HEK293 (cell line): ENCODE data around the gene NOC4L.

ENCODE experiments used
- CTCF ChIA-PET: fragments of 350-600 bp; formaldehyde crosslinking; extraction: SDS; loops from one replicate; lab custom pipeline; 2021; ENCODE audit warnings: antibody characterized with exemption; lab: Yijun Ruan, JAX
- POLR2A ChIA-PET: fragments of 300-600 bp; formaldehyde crosslinking; extraction: SDS; loops from one replicate; lab custom pipeline; 2020; ENCODE audit warnings: antibody characterized with exemption, inconsistent platforms; lab: Yijun Ruan, JAX
- H3K27ac ChIP-seq: fragments of 200-500 bp; sonication (Bioruptor generic); 2 replicates; pipeline ENCODE4 v1.5.1; 2014; ENCODE audit warnings: low read depth, low read length, control low read depth, inconsistent platforms; ENCODE audit errors: extremely low read depth
- H3K36me3 ChIP-seq, 2 experiments: fragments of 200-500 bp in 1 of 2; sonication (Bioruptor generic) in 1 of 2; 1 replicate in 1 of 2; 2 replicates in 1 of 2; pipeline ENCODE4 v1.5.1; 2014 to 2017; ENCODE audit warnings: inconsistent platforms in 2 of 2, low read length in 2 of 2; ENCODE audit not compliant: control insufficient read depth in 2 of 2, insufficient read depth in 1 of 2
- H3K4me1 ChIP-seq: fragments of 200-500 bp; sonication (Bioruptor generic); 2 replicates; pipeline ENCODE4 v1.5.1; 2014; ENCODE audit warnings: mild to moderate bottlenecking, low read length, inconsistent platforms; ENCODE audit not compliant: control insufficient read depth, insufficient read depth
- H3K4me3 ChIP-seq: 2 replicates; pipeline ENCODE4 v1.5.1; 2011; ENCODE audit warnings: low read depth, mild to moderate bottlenecking, control low read depth, low read length, moderate library complexity
- H3K9me3 ChIP-seq: fragments of 200-500 bp; sonication (Bioruptor generic); 2 replicates; pipeline ENCODE4 v1.5.1; 2014; ENCODE audit warnings: low read depth, low read length, inconsistent platforms; ENCODE audit not compliant: control insufficient read depth, insufficient read depth
- FEZF1 ChIP-seq: fragments of 450-650 bp; formaldehyde crosslinking; IDR thresholded peaks from 2 replicates; pipeline ENCODE4 v1.5.1; 2016; ENCODE audit warnings: missing biosample characterization, missing genetic modification characterization
- HOXA7 ChIP-seq: sonication (generic); formaldehyde crosslinking; IDR thresholded peaks from 2 replicates; pipeline ENCODE4 v1.8.1; 2022; ENCODE audit warnings: missing genetic modification reagents, borderline replicate concordance
- KLF10 ChIP-seq: fragments of 450-650 bp; IDR thresholded peaks from 2 replicates; pipeline ENCODE4 v1.5.1; 2018; ENCODE audit warnings: missing biosample characterization, mild to moderate bottlenecking, missing genetic modification characterization
- MZF1 ChIP-seq: fragments of 450-650 bp; formaldehyde crosslinking; IDR thresholded peaks from 2 replicates; pipeline ENCODE4 v1.5.1; 2017; ENCODE audit warnings: missing biosample characterization, missing genetic modification characterization, borderline replicate concordance
- SP7 ChIP-seq: fragments of 450-650 bp; formaldehyde crosslinking; IDR thresholded peaks from 2 replicates; pipeline ENCODE4 v1.5.1; 2016; ENCODE audit warnings: missing biosample characterization, missing genetic modification characterization
- ZBTB11 ChIP-seq: fragments of 450-650 bp; formaldehyde crosslinking; conservative IDR thresholded peaks from 2 replicates; pipeline ENCODE4 v1.5.1; 2016; ENCODE audit warnings: low read depth, missing biosample characterization, missing genetic modification characterization
- ZBTB17 ChIP-seq: fragments of 450-650 bp; formaldehyde crosslinking; IDR thresholded peaks from 2 replicates; pipeline ENCODE4 v1.5.1; 2016; ENCODE audit warnings: missing biosample characterization, missing genetic modification characterization
- ZFHX2 ChIP-seq: fragments of 450-650 bp; formaldehyde crosslinking; conservative IDR thresholded peaks from 2 replicates; pipeline ENCODE4 v1.5.1; 2016; ENCODE audit warnings: missing biosample characterization, missing genetic modification characterization
- ZFP3 ChIP-seq: fragments of 450-650 bp; formaldehyde crosslinking; IDR thresholded peaks from 2 replicates; pipeline ENCODE4 v1.5.1; 2016; ENCODE audit warnings: low read depth, missing biosample characterization, missing genetic modification characterization
- ZFP37 ChIP-seq: fragments of 450-650 bp; formaldehyde crosslinking; IDR thresholded peaks from 2 replicates; pipeline ENCODE4 v1.5.1; 2016; ENCODE audit warnings: missing biosample characterization, missing genetic modification characterization
- ZNF10 ChIP-seq: fragments of 450-650 bp; formaldehyde crosslinking; IDR thresholded peaks from 2 replicates; pipeline ENCODE4 v1.5.1; 2017; ENCODE audit warnings: missing biosample characterization, missing genetic modification characterization
- ZNF132 ChIP-seq: fragments of 450-650 bp; formaldehyde crosslinking; IDR thresholded peaks from 2 replicates; pipeline ENCODE4 v1.5.1; 2017; ENCODE audit warnings: missing biosample characterization, missing genetic modification characterization, borderline replicate concordance
- ZNF23 ChIP-seq: fragments of 450-650 bp; formaldehyde crosslinking; IDR thresholded peaks from 2 replicates; pipeline ENCODE4 v1.5.1; 2016; ENCODE audit warnings: missing biosample characterization, missing genetic modification characterization, borderline replicate concordance
- ZNF266 ChIP-seq: fragments of 450-650 bp; formaldehyde crosslinking; IDR thresholded peaks from 2 replicates; pipeline ENCODE4 v1.5.1; 2016; ENCODE audit warnings: missing biosample characterization, missing genetic modification characterization, low read depth
- ZNF335 ChIP-seq: fragments of 450-650 bp; formaldehyde crosslinking; conservative IDR thresholded peaks from 2 replicates; pipeline ENCODE4 v1.5.1; 2016; ENCODE audit warnings: missing biosample characterization, missing genetic modification characterization
- ZNF501 ChIP-seq: fragments of 450-650 bp; formaldehyde crosslinking; IDR thresholded peaks from 2 replicates; pipeline ENCODE4 v1.5.1; 2016; ENCODE audit warnings: missing biosample characterization, missing genetic modification characterization
- ZNF514 ChIP-seq: fragments of 450-650 bp; formaldehyde crosslinking; IDR thresholded peaks from 2 replicates; pipeline ENCODE4 v1.5.1; 2016; ENCODE audit warnings: missing biosample characterization, missing genetic modification characterization
- ZNF571 ChIP-seq: fragments of 450-650 bp; formaldehyde crosslinking; IDR thresholded peaks from 2 replicates; pipeline ENCODE4 v1.5.0; 2017; ENCODE audit warnings: missing biosample characterization, missing genetic modification characterization
- ZNF610 ChIP-seq: fragments of 450-650 bp; formaldehyde crosslinking; IDR thresholded peaks from 2 replicates; pipeline ENCODE4 v1.5.1; 2016; ENCODE audit warnings: missing biosample characterization, missing genetic modification characterization, borderline replicate concordance
- ZNF626 ChIP-seq: fragments of 450-650 bp; sonication (Bioruptor Pico); formaldehyde crosslinking; IDR thresholded peaks from 2 replicates; pipeline ENCODE4 v1.5.1; 2018; ENCODE audit warnings: missing biosample characterization, missing genetic modification characterization, inconsistent platforms
- ZNF629 ChIP-seq: fragments of 450-650 bp; formaldehyde crosslinking; IDR thresholded peaks from 2 replicates; pipeline ENCODE4 v1.5.1; 2017; ENCODE audit warnings: missing biosample characterization, missing genetic modification characterization
- ZNF658 ChIP-seq: fragments of 450-650 bp; formaldehyde crosslinking; IDR thresholded peaks from 2 replicates; pipeline ENCODE4; 2016; ENCODE audit warnings: missing biosample characterization, missing genetic modification characterization
- ZNF660 ChIP-seq: fragments of 450-650 bp; IDR thresholded peaks from 2 replicates; pipeline ENCODE4 v1.5.1; 2018; ENCODE audit warnings: missing biosample characterization, mild to moderate bottlenecking, missing genetic modification characterization
- ZNF670 ChIP-seq: fragments of 450-650 bp; formaldehyde crosslinking; IDR thresholded peaks from 2 replicates; pipeline ENCODE4 v1.5.1; 2016; ENCODE audit warnings: missing biosample characterization, missing genetic modification characterization, low read depth
- ZNF792 ChIP-seq: fragments of 450-650 bp; formaldehyde crosslinking; IDR thresholded peaks from 2 replicates; pipeline ENCODE4 v1.5.1; 2016; ENCODE audit warnings: missing biosample characterization, missing genetic modification characterization
- ZSCAN16 ChIP-seq: fragments of 450-650 bp; formaldehyde crosslinking; IDR thresholded peaks from 2 replicates; pipeline ENCODE4 v1.5.1; 2016; ENCODE audit warnings: missing biosample characterization, missing genetic modification characterization
- ZSCAN23 ChIP-seq: fragments of 450-650 bp; formaldehyde crosslinking; IDR thresholded peaks from 2 replicates; pipeline ENCODE4 v1.5.1; 2016; ENCODE audit warnings: missing biosample characterization, missing genetic modification characterization
- TF ChIP-seq, protein P1 (sequence below): fragments of 450-650 bp; IDR thresholded peaks from 2 replicates; pipeline ENCODE4 v1.5.1; 2018; ENCODE audit warnings: missing biosample characterization, mild to moderate bottlenecking, missing genetic modification characterization

Gene NOC4L

DNA sequence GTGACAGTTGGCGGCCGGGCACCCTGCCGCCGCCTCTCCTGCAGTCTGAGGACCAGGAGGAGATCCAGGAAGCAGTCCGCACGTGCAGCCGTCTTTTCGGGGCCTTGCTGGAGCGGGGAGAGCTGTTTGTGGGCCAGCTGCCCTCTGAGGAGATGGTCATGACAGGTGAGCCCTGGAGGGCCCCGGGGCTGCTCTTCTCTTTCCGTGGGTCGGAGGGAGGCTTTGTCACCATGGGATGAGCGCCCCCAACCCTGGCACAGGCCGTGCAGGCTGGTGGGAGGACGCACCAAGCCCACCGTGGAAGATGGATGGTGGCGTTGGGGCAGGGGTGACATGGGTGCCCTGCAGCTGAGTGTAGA, 532 bp downstream of the NOC4L start:
- Histone ChIP-seq H3K9me3 (no peaks in the 10 kb centered on the region), H3K36me3 (peaks cover 0 to 59% of the 10 kb centered on the region in 2 experiments; a peak in 1 of 3 replicates), H3K27ac (peak overlapping the region; percentile 61; the same call in 1 of the 2 replicates), H3K4me1 (0 out of 2 replicates have a peak, but pooled peaks cover 3% of the 10 kb centered on the region), H3K4me3 (peak overlapping the region; percentile 92)
- TF ChIP-seq ZNF335 (tag by site-specific recombination) (0 out of 2 replicates have a peak, but pooled peaks have one; percentile 59), ZNF23 (no peak)
- ChIA-PET POLR2A (interaction anchor here (1.0 kb wide), 1 partner anchor 9 kb away, joined by 3 read pairs; no protein-coding TSS in a partner anchor), CTCF (interaction anchor here (1.0 to 1.6 kb wide), 5 partner anchors 9 to 270 kb away, joined by 3 to 5 read pairs (median 3); no protein-coding TSS in a partner anchor)

DNA sequence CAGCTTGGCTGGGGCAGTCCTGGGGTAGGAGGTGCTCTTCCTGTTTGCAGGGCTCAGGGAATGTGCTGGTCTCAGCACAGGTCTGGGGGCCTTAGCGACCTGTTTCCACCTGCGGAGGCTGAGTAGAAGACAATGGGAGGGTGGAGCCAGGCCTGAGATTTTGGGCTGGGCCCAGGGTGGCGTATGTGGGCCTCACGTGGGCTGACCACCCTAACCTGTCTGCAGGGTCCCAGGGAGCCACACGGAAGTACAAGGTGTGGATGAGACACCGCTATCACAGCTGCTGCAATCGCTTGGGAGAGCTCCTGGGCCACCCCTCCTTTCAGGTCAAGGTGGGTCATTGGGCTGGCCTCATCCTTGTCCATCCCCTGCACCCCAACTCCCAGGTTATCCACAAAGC, 1.1 kb downstream of the NOC4L start:
- peak overlapping the region; percentile 92 for H3K4me3 ChIP-seq
- no peaks in the 10 kb centered on the region for H3K9me3 ChIP-seq
- TF ChIP-seq ZNF501 (tag by site-specific recombination) (no peak), ZNF10 (tag by site-specific recombination) (no peak), ZNF626 (tag by site-specific recombination) (no peak), ZNF670 (tag by site-specific recombination) (no peak), ZNF610 (tag by site-specific recombination) (no peak), ZBTB17 (tag by site-specific recombination) (no peak), ZNF266 (tag by site-specific recombination) (no peak), MZF1 (tag by site-specific recombination) (no peak), ZFP3 (tag by site-specific recombination) (no peak), ZNF132 (tag by site-specific recombination) (no peak), SP7 (no peak), ZBTB11 (tag by site-specific recombination) (no peak)
- TF ChIP-seq, protein P1, sequence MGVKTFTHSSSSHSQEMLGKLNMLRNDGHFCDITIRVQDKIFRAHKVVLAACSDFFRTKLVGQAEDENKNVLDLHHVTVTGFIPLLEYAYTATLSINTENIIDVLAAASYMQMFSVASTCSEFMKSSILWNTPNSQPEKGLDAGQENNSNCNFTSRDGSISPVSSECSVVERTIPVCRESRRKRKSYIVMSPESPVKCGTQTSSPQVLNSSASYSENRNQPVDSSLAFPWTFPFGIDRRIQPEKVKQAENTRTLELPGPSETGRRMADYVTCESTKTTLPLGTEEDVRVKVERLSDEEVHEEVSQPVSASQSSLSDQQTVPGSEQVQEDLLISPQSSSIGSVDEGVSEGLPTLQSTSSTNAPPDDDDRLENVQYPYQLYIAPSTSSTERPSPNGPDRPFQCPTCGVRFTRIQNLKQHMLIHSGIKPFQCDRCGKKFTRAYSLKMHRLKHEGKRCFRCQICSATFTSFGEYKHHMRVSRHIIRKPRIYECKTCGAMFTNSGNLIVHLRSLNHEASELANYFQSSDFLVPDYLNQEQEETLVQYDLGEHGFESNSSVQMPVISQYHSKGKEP (tag by site-specific recombination): no peak
- TF ChIP-seq, all 188 proteins: peak for 0
- CTCF ChIA-PET: interaction anchor here (1.0 to 1.6 kb wide), 5 partner anchors 8 to 270 kb away, joined by 3 to 5 read pairs (median 3); no protein-coding TSS in a partner anchor
- 0 out of 2 replicates have a peak, but pooled peaks cover 3% of the 10 kb centered on the region for H3K4me1 ChIP-seq
- POLR2A ChIA-PET: interaction anchor here (0.8 to 1.0 kb wide), 2 partner anchors 8 to 17 kb away, joined by 3 read pairs; no protein-coding TSS in a partner anchor
- H3K27ac ChIP-seq: no peak overlapping the region
- H3K36me3 ChIP-seq: peaks cover 0 to 54% of the 10 kb centered on the region in 2 experiments; a peak in 1 of 3 replicates

DNA sequence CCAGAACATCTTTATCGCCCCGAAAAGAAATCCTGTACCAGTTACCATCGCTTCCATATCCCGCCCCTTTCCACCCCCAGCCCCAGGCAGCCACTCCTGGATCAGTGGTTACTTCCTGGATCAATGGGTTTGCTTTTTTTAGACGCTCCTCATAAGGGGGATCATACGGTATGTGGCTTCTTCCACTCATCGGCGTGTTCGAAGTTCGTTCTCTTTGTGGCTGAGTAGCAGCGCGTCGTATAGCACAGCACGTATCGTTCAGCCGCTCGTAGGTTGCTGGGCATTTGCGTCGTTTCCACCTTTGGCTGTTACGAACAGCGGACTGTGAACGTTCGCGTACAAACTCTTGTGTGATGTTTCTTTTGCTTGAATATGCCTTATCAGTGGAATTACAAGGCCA, 1.8 kb downstream of the NOC4L start:
- Histone ChIP-seq H3K27ac (no peak overlapping the region), H3K36me3 (peaks cover 0 to 46% of the 10 kb centered on the region in 2 experiments; a peak in 1 of 3 replicates), H3K9me3 (no peaks in the 10 kb centered on the region), H3K4me1 (0 out of 2 replicates have a peak, but pooled peaks cover 3% of the 10 kb centered on the region), H3K4me3 (no peak overlapping the region)
- POLR2A ChIA-PET: interaction anchor here (0.8 kb wide), 1 partner anchor 16 kb away, joined by 3 read pairs; no protein-coding TSS in a partner anchor
- CTCF ChIA-PET: interaction anchor here (1.3 to 1.7 kb wide), 3 partner anchors 9 to 268 kb away, joined by 3 to 9 read pairs (median 4); no protein-coding TSS in a partner anchor
- TF ChIP-seq ZNF670 (tag by site-specific recombination) (no peak), ZNF629 (tag by site-specific recombination) (no peak), FEZF1 (no peak), ZNF610 (tag by site-specific recombination) (no peak), ZSCAN23 (tag by site-specific recombination) (no peak), ZFHX2 (tag by site-specific recombination) (no peak), ZSCAN16 (tag by site-specific recombination) (no peak), ZNF660 (no peak), ZNF514 (tag by site-specific recombination) (no peak), ZFP37 (tag by site-specific recombination) (no peak), KLF10 (tag by site-specific recombination) (no peak), ZNF792 (tag by site-specific recombination) (no peak), HOXA7 (CRISPR knock-in tag) (no peak), ZNF658 (tag by site-specific recombination) (no peak), ZNF571 (tag by site-specific recombination) (no peak)
